IMR-90 (cell line): ENCODE measurements around the gene HES4. TPM values are rescaled to one million over a fixed set of nuclear protein-coding genes. Genes with fewer than 3 reads are reported as not detected.
A peak's percentile ranks its signal among the peaks of the same experiment; 100 is the strongest.

Source experiments
- ATAC-seq: fragments of 200-7000 bp; cut with Tn5 transposase; 2 replicates; pipeline ENCODE4 v1.9.1; 2020; ENCODE audit warnings: low read depth, mild to moderate bottlenecking, moderate library complexity
- BruUV-seq: library from RNA; stranded (reverse); fragments of 400-500 nt; replicated peaks from 2 replicates; lab custom pipeline; 2021; lab: Mats Ljungman, UMichigan
- CTCF ChIA-PET: fragments of 300-600 bp; formaldehyde crosslinking; extraction: SDS; loops from one replicate; lab custom pipeline; 2021; ENCODE audit warnings: antibody characterized with exemption; lab: Yijun Ruan, JAX
- POLR2A ChIA-PET: fragments of 300-600 bp; sonication (Branson Sonifier 250); formaldehyde crosslinking; loops from one replicate; lab custom pipeline; 2022; ENCODE audit warnings: antibody characterized with exemption; ENCODE audit not compliant: unreplicated experiment; lab: Charles Lee
- DNase-seq: peaks from one replicate; pipeline ENCODE4 v3.0.0; 2013
- H2AFZ ChIP-seq: replicated peaks from 2 replicates; pipeline ENCODE3; 2013; ENCODE audit warnings: low read length, mild to moderate bottlenecking; ENCODE audit not compliant: poor library complexity
- H2AK5ac ChIP-seq: 2 replicates; pipeline ENCODE4 v1.6.1; 2013; ENCODE audit warnings: low read depth, low read length, inconsistent platforms
- H2AK9ac ChIP-seq: replicated peaks from 2 replicates; pipeline ENCODE3; 2013; ENCODE audit warnings: mild to moderate bottlenecking, low read depth, low read length, moderate library complexity; ENCODE audit not compliant: poor library complexity
- H2BK120ac ChIP-seq: 2 replicates; pipeline ENCODE4 v1.6.1; 2013; ENCODE audit warnings: low read depth, low read length, inconsistent platforms
- H2BK15ac ChIP-seq: 3 replicates; pipeline ENCODE4 v1.6.1; 2013; ENCODE audit warnings: low read depth, low read length, inconsistent platforms
- H2BK20ac ChIP-seq: 2 replicates; pipeline ENCODE4 v1.6.1; 2013; ENCODE audit warnings: low read depth, mild to moderate bottlenecking, inconsistent platforms, low read length, moderate library complexity
- H2BK5ac ChIP-seq: 2 replicates; pipeline ENCODE4 v1.6.1; 2013; ENCODE audit warnings: mild to moderate bottlenecking, low read depth, low read length, inconsistent platforms; ENCODE audit not compliant: poor library complexity, severe bottlenecking
- H3K14ac ChIP-seq: replicated peaks from 2 replicates; pipeline ENCODE4 v1.6.1; 2013; ENCODE audit warnings: low read depth, low read length, inconsistent platforms
- H3K18ac ChIP-seq: 2 replicates; pipeline ENCODE4 v1.6.1; 2013; ENCODE audit warnings: low read depth, low read length, control low read depth
- H3K23ac ChIP-seq: 2 replicates; pipeline ENCODE4 v1.6.1; 2013; ENCODE audit warnings: low read depth, low read length, inconsistent platforms
- H3K27ac ChIP-seq: 2 replicates; pipeline ENCODE4 v1.5.1; 2013; ENCODE audit warnings: mild to moderate bottlenecking, control low read depth, low read length; ENCODE audit not compliant: insufficient read depth
- H3K27me3 ChIP-seq: 2 replicates; pipeline ENCODE4 v1.6.1; 2013; ENCODE audit warnings: low read length; ENCODE audit not compliant: control insufficient read depth, insufficient read depth
- H3K36me3 ChIP-seq: 2 replicates; pipeline ENCODE4 v1.6.1; 2013; ENCODE audit warnings: low read length, mixed read lengths; ENCODE audit not compliant: control insufficient read depth, insufficient read depth
- H3K4ac ChIP-seq: 2 replicates; pipeline ENCODE4 v1.6.1; 2013; ENCODE audit warnings: low read depth, low read length, inconsistent platforms
- H3K4me1 ChIP-seq: 2 replicates; pipeline ENCODE4 v1.6.1; 2013; ENCODE audit warnings: low read length, mixed read lengths; ENCODE audit not compliant: control insufficient read depth, insufficient read depth
- H3K4me2 ChIP-seq: 2 replicates; pipeline ENCODE4 v1.6.1; 2013; ENCODE audit warnings: low read depth, mild to moderate bottlenecking, control low read depth, low read length, moderate library complexity
- H3K4me3 ChIP-seq: 2 replicates; pipeline ENCODE4 v1.5.1; 2013; ENCODE audit warnings: low read depth, mild to moderate bottlenecking, control low read depth, low read length, moderate library complexity; ENCODE audit not compliant: insufficient read depth
- H3K56ac ChIP-seq: 2 replicates; pipeline ENCODE4 v1.6.1; 2013; ENCODE audit warnings: low read length, inconsistent platforms; ENCODE audit not compliant: insufficient read depth; ENCODE audit errors: extremely low read depth
- H3K79me1 ChIP-seq, 2 experiments: 2 replicates each; pipeline ENCODE4 v1.6.1; 2013; ENCODE audit warnings: low read length in 2 of 2, inconsistent platforms in 1 of 2, low read depth in 1 of 2
- H3K9ac ChIP-seq: 2 replicates; pipeline ENCODE4 v1.6.1; 2013; ENCODE audit warnings: low read depth, low read length, control low read depth
- H3K9me1 ChIP-seq: 2 replicates; pipeline ENCODE4 v1.6.1; 2013; ENCODE audit warnings: low read length, inconsistent platforms; ENCODE audit not compliant: insufficient read depth
- H3K9me3 ChIP-seq: 2 replicates; pipeline ENCODE4 v1.6.1; 2013; ENCODE audit warnings: low read length; ENCODE audit not compliant: control insufficient read depth, insufficient read depth
- H4K20me1 ChIP-seq: 2 replicates; pipeline ENCODE4 v1.6.1; 2013; ENCODE audit warnings: low read length, inconsistent platforms; ENCODE audit not compliant: insufficient read depth
- H4K5ac ChIP-seq: 2 replicates; pipeline ENCODE4 v1.6.1; 2013; ENCODE audit warnings: mild to moderate bottlenecking, low read depth, low read length, control low read depth
- H4K8ac ChIP-seq, 2 experiments: 2 replicates each; pipeline ENCODE4 v1.6.1; 2013; ENCODE audit warnings: low read depth in 2 of 2, low read length in 2 of 2, control low read depth in 1 of 2, inconsistent platforms in 1 of 2
- H4K91ac ChIP-seq: 2 replicates; pipeline ENCODE4 v1.6.1; 2013; ENCODE audit warnings: low read depth, low read length, inconsistent platforms; ENCODE audit not compliant: insufficient read depth
- BHLHE40 ChIP-seq: fragments of 150-350 bp; IDR thresholded peaks from 2 replicates; pipeline ENCODE4 v1.6.1; 2016; ENCODE audit warnings: mild to moderate bottlenecking, low read depth, low read length
- CEBPB ChIP-seq: IDR thresholded peaks from 2 replicates; pipeline ENCODE4 v1.6.1; 2012; ENCODE audit warnings: low read depth, low read length, improper control_type of control experiment
- CHD1 ChIP-seq: IDR thresholded peaks from 2 replicates; pipeline ENCODE4 v1.6.1; 2012; ENCODE audit warnings: low read depth, low read length, improper control_type of control experiment
- FOS ChIP-seq: fragments of 150-350 bp; IDR thresholded peaks from 2 replicates; pipeline ENCODE4 v1.6.1; 2016; ENCODE audit warnings: low read depth, low read length
- MAFK ChIP-seq: IDR thresholded peaks from 2 replicates; pipeline ENCODE4 v1.6.1; 2012; ENCODE audit warnings: low read depth, low read length, improper control_type of control experiment
- MAZ ChIP-seq: IDR thresholded peaks from 2 replicates; pipeline ENCODE4 v1.6.1; 2012; ENCODE audit warnings: low read depth, mild to moderate bottlenecking, low read length, improper control_type of control experiment, moderate library complexity, borderline replicate concordance
- NFE2L2 ChIP-seq: fragments of 150-350 bp; IDR thresholded peaks from 2 replicates; pipeline ENCODE4 v1.6.1; 2016; ENCODE audit warnings: low read depth, mild to moderate bottlenecking, low read length
- POLR2A ChIP-seq: IDR thresholded peaks from 2 replicates; pipeline ENCODE4 v1.6.1; 2012; ENCODE audit warnings: mild to moderate bottlenecking, low read depth, low read length
- RAD21 ChIP-seq: IDR thresholded peaks from 2 replicates; pipeline ENCODE4 v1.6.1; 2012; ENCODE audit warnings: low read length, improper control_type of control experiment
- RCOR1 ChIP-seq: IDR thresholded peaks from 2 replicates; pipeline ENCODE4 v1.6.1; 2012; ENCODE audit warnings: mild to moderate bottlenecking, low read length, improper control_type of control experiment; ENCODE audit not compliant: insufficient replicate concordance
- RFX5 ChIP-seq: IDR thresholded peaks from 2 replicates; pipeline ENCODE4 v1.8.0; 2012; ENCODE audit warnings: low read depth, mild to moderate bottlenecking, low read length, moderate library complexity
- SMC3 ChIP-seq: fragments of 150-350 bp; IDR thresholded peaks from 2 replicates; pipeline ENCODE4 v1.6.1; 2016; ENCODE audit warnings: low read depth, mild to moderate bottlenecking, antibody characterized with exemption, low read length, moderate library complexity
- WGBS, 2 experiments: methylation state at CpG; one replicate each; pipeline versions ENCODE4 v1.1.5 to v1.1.7; 2013; ENCODE audit warnings: missing lambda C conversion rate in 2 of 2; ENCODE audit not compliant: insufficient read length in 1 of 2; ENCODE audit errors: extremely low coverage in 2 of 2; 5-methylcytosine and 5-hydroxymethylcytosine counted together
- dilution Hi-C: fragments of 300-500 bp; cut with HindIII; formaldehyde crosslinking; loops from one replicate; pipeline ENCODE4 v1.14.3; 2018; ENCODE audit warnings: low sequenced_read_pairs; ENCODE audit not compliant: unreplicated experiment
- in situ Hi-C: fragments of 300-500 bp; cut with MboI; formaldehyde crosslinking; loops from 3 replicates; pipeline ENCODE4 v1.14.3; 2019; ENCODE audit warnings: low sequenced_read_pairs, inconsistent platforms, mixed read lengths
- intact Hi-C: fragments of 100-400 bp; cut with micrococcal nuclease; formaldehyde crosslinking; loops from 2 replicates; pipeline ENCODE4 v1.10.0; 2022
- polyA plus RNA-seq, 3 experiments: library from polyadenylated mRNA; depleted of rRNA; stranded (reverse); fragments of >200 nt; gene quantifications; 2 replicates each; pipeline ENCODE4 v1.2.3, GENCODE V29; 2012; ENCODE audit warnings: low replicate concordance in 1 of 3
- total RNA-seq: library from RNA; depleted of rRNA; stranded (reverse); fragments of >200 nt; gene quantifications from 2 replicates; pipeline ENCODE4 v1.2.3, GENCODE V29; 2012
- TF ChIP-seq, protein P1 (sequence below): fragments of 150-350 bp; IDR thresholded peaks from 2 replicates; pipeline ENCODE4 v1.6.1; 2017; ENCODE audit warnings: mild to moderate bottlenecking, antibody characterized with exemption, low read length, low read depth

HES4 gene
- total and polyA plus RNA-seq, 2 of the 4 experiments (the other 2 are of a cell fraction): 1.4 to 11.7 TPM

DNA sequence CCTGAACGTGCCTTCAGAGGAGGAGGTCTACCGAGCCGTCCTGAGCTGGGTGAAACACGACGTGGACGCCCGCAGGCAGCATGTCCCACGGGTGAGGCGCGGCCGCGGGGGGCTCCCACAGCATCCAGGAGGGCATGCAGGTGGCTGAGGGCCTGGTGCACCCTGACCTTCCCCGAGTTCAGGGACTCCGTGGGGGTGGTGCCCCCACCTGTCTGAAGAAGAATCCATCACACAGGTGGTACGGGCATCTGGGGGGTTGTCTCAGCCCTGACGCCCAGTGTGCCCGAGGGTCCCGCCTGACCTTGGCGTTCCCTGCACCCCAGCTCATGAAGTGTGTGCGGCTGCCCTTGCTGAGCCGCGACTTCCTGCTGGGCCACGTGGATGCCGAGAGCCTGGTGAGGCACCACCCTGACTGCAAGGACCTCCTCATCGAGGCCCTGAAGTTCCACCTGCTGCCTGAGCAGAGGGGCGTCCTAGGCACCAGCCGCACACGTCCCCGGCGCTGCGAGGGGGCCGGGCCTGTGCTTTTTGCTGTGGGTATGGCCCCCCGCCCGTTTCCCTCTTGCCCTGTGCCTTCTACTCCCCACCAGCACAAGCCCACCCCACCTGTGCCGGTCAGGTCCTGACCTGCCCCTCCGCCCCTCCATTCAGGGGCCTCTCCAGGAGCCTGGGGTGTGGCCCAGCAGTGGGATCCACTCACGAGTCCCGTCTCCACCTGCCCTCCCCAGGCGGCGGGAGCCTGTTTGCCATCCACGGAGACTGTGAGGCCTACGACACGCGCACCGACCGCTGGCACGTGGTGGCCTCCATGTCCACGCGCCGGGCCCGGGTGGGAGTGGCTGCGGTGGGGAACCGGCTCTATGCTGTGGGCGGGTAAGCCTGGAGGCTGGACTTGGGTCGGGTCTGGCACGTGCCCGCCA is 37.3 kb downstream of the HES4 start (continued):
- TF ChIP-seq RCOR1: no peak

DNA sequence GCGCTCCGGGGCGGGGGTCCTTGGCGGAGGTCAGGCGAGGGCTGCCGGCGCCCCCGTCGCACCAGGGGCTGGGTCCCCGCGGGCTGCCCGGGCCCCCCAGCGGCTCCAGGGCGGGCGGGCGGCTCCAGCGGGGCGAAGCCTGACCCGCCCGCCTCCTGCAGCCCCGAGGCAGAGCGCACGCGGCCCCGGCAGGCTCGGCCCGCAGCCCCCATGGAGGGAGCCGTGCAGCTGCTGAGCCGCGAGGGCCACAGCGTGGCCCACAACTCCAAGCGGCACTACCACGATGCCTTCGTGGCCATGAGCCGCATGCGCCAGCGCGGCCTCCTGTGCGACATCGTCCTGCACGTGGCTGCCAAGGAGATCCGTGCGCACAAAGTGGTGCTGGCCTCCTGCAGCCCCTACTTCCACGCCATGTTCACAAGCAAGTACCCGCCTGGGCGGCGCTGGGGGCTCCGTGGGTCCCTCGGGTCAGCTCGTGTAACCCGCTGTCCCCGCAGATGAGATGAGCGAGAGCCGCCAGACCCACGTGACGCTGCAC is 38.7 kb downstream of the HES4 start:
- Histone ChIP-seq H3K4me3 (peak overlapping the region; percentile 91), H3K4me1 (peaks cover 16% of the 10 kb centered on the region), H3K56ac (no peak overlapping the region), H2AK5ac (peak overlapping the region; percentile 74), H3K36me3 (peaks cover 28% of the 10 kb centered on the region), H2AK9ac (peak overlapping the region; percentile 94), H2BK15ac (no peak overlapping the region), H2BK120ac (no peak overlapping the region), H4K20me1 (peaks cover 15% of the 10 kb centered on the region), H3K27me3 (no peaks in the 10 kb centered on the region), H4K8ac (no peak overlapping the region; a peak in 1 of 4 replicates), H3K23ac (no peak overlapping the region), H2AFZ (peak overlapping the region; percentile 86), H2BK5ac (no peak overlapping the region), H3K27ac (no peak overlapping the region; the same call in 1 of the 2 replicates), H3K14ac (no peak overlapping the region), H3K9ac (peak overlapping the region; percentile 59; the same call in 1 of the 2 replicates), H3K18ac (no peak overlapping the region), H3K9me3 (no peaks in the 10 kb centered on the region), H3K4ac (0 out of 2 replicates have a peak overlapping the region, but pooled peaks have one; percentile 5), H2BK20ac (no peak overlapping the region), H3K79me1 (peaks cover 12 to 45% of the 10 kb centered on the region in 2 experiments), H3K4me2 (peak overlapping the region; percentile 68), H4K5ac (no peak overlapping the region), H4K91ac (no peak overlapping the region), H3K9me1 (0 out of 2 replicates have a peak, but pooled peaks cover 8% of the 10 kb centered on the region)
- in situ Hi-C loops (no loop called here), intact Hi-C loops (no loop called here), dilution Hi-C loops (no loop called here)
- ATAC-seq (peak; percentile 3; the same call in 1 of the 2 replicates), DNase-seq (no peak)
- BruUV-seq: no TSS peak
- ChIA-PET CTCF (no interaction called here), POLR2A (interaction anchor here (0.6 kb wide), 1 partner anchor 390 kb away, joined by 3 read pairs; no protein-coding TSS in a partner anchor)
- WGBS, 2 experiments: 47% methylated on average over 40 of the region's 56 CpGs; no CpG with 5 or more reads in 1 of the 2 experiments
- TF ChIP-seq FOS (no peak), RAD21 (no peak), BHLHE40 (no peak), MAFK (no peak), CEBPB (no peak), RCOR1 (no peak), POLR2A (no peak), MAZ (no peak), NFE2L2 (no peak), SMC3 (no peak), RFX5 (no peak), CHD1 (no peak)
- TF ChIP-seq, protein P1, sequence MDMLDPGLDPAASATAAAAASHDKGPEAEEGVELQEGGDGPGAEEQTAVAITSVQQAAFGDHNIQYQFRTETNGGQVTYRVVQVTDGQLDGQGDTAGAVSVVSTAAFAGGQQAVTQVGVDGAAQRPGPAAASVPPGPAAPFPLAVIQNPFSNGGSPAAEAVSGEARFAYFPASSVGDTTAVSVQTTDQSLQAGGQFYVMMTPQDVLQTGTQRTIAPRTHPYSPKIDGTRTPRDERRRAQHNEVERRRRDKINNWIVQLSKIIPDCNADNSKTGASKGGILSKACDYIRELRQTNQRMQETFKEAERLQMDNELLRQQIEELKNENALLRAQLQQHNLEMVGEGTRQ: no peak
